Stimulated activated CD8-positive, alpha-beta memory T cell treated with anti-CD3 and anti-CD28 coated beads, Interleukin-7, amount 100 ng/mL, for 4 hours (primary cell): ENCODE measurements around the gene GSK3A.
"Not testable (repeated sequence)": the region's sequence is repeated elsewhere in the genome, so short reads cannot be mapped to it uniquely, and the experiment has no call there.

Experiments used
- DNase-seq, 2 donors: peaks; one replicate each; pipeline ENCODE4 v3.0.0-alpha.2; 2020; ENCODE audit warnings: low read depth in 2 of 2

Gene GSK3A

GRCh38 chr19:42268704-42269477 is 26.5 kb upstream of the GSK3A start, which contains the start of gene CIC:
TSS of gene CIC (plus strand) at chr19:42269252. CDS start at chr19:42271784, 2,532 bp downstream.
- peak; percentile 99 to 100 for DNase-seq

GRCh38 chr19:42268142-42268703 is 25.8 kb upstream of the GSK3A start:
- DNase-seq: peak; percentile 98

GRCh38 chr19:42267644-42268141 is 25.3 kb upstream of the GSK3A start:
- DNase-seq: no peak

GRCh38 chr19:42266928-42267603 is 24.7 kb upstream of the GSK3A start:
- not testable (repeated sequence) for DNase-seq

GRCh38 chr19:42266105-42266504 is 23.7 kb upstream of the GSK3A start:
- not testable (repeated sequence) for DNase-seq

- DNase-seq: no peak
Observed at GRCh38 chr19:42261763-42262162, 19.4 kb upstream of the GSK3A start.

- DNase-seq: not testable (repeated sequence)
Observed at GRCh38 chr19:42257842-42258241, 15.4 kb upstream of the GSK3A start.

GRCh38 chr19:42255766-42256745 is 13.7 kb upstream of the GSK3A start:
- DNase-seq: no peak

GRCh38 chr19:42254850-42255765 is 12.7 kb upstream of the GSK3A start, which contains the start of gene ERF:
TSS of gene ERF (minus strand) at chr19:42255128. CDS start at chr19:42254999, 129 bp downstream.
- peak; percentile 81 to 90 for DNase-seq

- peak; percentile 56 to 77 for DNase-seq
Observed at GRCh38 chr19:42254089-42254849, 11.9 kb upstream of the GSK3A start.

GRCh38 chr19:42253245-42254088 is 11.1 kb upstream of the GSK3A start:
- peak in 1 of 2 donors; percentile 55 for DNase-seq

- DNase-seq: no peak
Observed at GRCh38 chr19:42252365-42253244, 10.2 kb upstream of the GSK3A start.

- DNase-seq: no peak
Observed at GRCh38 chr19:42251572-42252358, 9.4 kb upstream of the GSK3A start.

- DNase-seq: no peak
Observed at GRCh38 chr19:42250666-42251531, 8.5 kb upstream of the GSK3A start.

- no peak for DNase-seq
Observed at GRCh38 chr19:42250183-42250665, 7.8 kb upstream of the GSK3A start.
